HCT116 (cell line): ENCODE data around the gene ATOH8. TPM values are rescaled to one million over a fixed set of nuclear protein-coding genes. Genes with fewer than 3 reads are reported as not detected.

ENCODE experiments used
- ATAC-seq: fragments of 200-7000 bp; cut with Tn5 transposase; 2 replicates; pipeline ENCODE4 v1.9.1; 2020; ENCODE audit warnings: mild to moderate bottlenecking, moderate library complexity
- BruUV-seq: library from RNA; stranded (reverse); fragments of 400-500 nt; replicated peaks from 2 replicates; lab custom pipeline; 2021; lab: Mats Ljungman, UMichigan
- CTCF ChIA-PET: fragments of 300-600 bp; sonication (Branson Sonifier 250); formaldehyde crosslinking; loops from one replicate; lab custom pipeline; 2021; ENCODE audit warnings: antibody characterized with exemption; lab: Charles Lee
- POLR2A ChIA-PET: fragments of 300-600, 350-600 bp; sonication (Branson Sonifier 250); formaldehyde crosslinking; loops from one replicate; lab custom pipeline; 2021; ENCODE audit warnings: antibody characterized with exemption; lab: Charles Lee
- RAD21 ChIA-PET, 2 experiments: fragments of 300-600 bp; sonication (Branson Sonifier 250); formaldehyde crosslinking; loops; one replicate each; lab custom pipeline; 2023; ENCODE audit warnings: low total read pairs in 2 of 2; ENCODE audit not compliant: uncharacterized antibody in 2 of 2, unreplicated experiment in 2 of 2, low non-redundant PET in 1 of 2; lab: Charles Lee
- DNase-seq: peaks from one replicate; pipeline ENCODE4 v3.0.0-alpha.2; 2010; ENCODE audit warnings: low read depth, low spot score
- H2AFZ ChIP-seq: fragments of 200-600 bp; shearing (Covaris generic), sonication (generic); 2 replicates; pipeline ENCODE4 v1.6.1; 2017; ENCODE audit warnings: low read depth, mixed run types, mixed read lengths, antibody characterized with exemption, low read length; ENCODE audit not compliant: poor library complexity, severe bottlenecking
- H3K27ac ChIP-seq: 2 replicates; pipeline ENCODE4 v1.5.1; 2012; ENCODE audit warnings: low read depth, low read length
- H3K27me3 ChIP-seq: fragments of 200-600 bp; sonication (generic); 2 replicates; pipeline ENCODE4 v1.6.1; 2016; ENCODE audit warnings: mixed run types, low read length, mixed read lengths; ENCODE audit not compliant: insufficient read depth
- H3K36me3 ChIP-seq, 2 experiments: fragments of 200-500 bp in 1 of 2; fragments of 200-600 bp in 1 of 2; sonication (Bioruptor generic) in 1 of 2; sonication (generic) in 1 of 2; 2 replicates each; pipeline versions ENCODE4 v1.5.1 to v1.6.1; 2014 to 2016; ENCODE audit warnings: low read length in 2 of 2, inconsistent platforms in 1 of 2, mixed read lengths in 1 of 2, mixed run types in 1 of 2; ENCODE audit not compliant: insufficient read depth in 2 of 2, control insufficient read depth in 1 of 2
- H3K4me1 ChIP-seq, 2 experiments: fragments of 200-600 bp in 1 of 2; sonication (generic) in 1 of 2; 2 replicates each; pipeline versions ENCODE4 v1.5.1 to v1.6.1; 2012 to 2017; ENCODE audit warnings: low read length in 2 of 2, inconsistent platforms in 1 of 2, mild to moderate bottlenecking in 1 of 2, mixed read lengths in 1 of 2, mixed run types in 1 of 2, moderate library complexity in 1 of 2; ENCODE audit not compliant: insufficient read depth in 2 of 2, control insufficient read depth in 1 of 2
- H3K4me2 ChIP-seq: fragments of 200-600 bp; sonication (generic); 2 replicates; pipeline ENCODE4 v1.6.1; 2017; ENCODE audit warnings: mixed run types, low read length, mixed read lengths
- H3K4me3 ChIP-seq, 2 experiments: fragments of 200-600 bp in 1 of 2; sonication (generic) in 1 of 2; replicated peaks in 1 of 2; 2 replicates each; pipeline ENCODE4 v1.5.1; 2011 to 2016; ENCODE audit warnings: low read length in 2 of 2, control low read depth in 1 of 2, low read depth in 1 of 2, mild to moderate bottlenecking in 1 of 2, mixed read lengths in 1 of 2, mixed run types in 1 of 2
- H3K79me2 ChIP-seq: fragments of 200-600 bp; sonication (generic); 2 replicates; pipeline ENCODE4 v1.6.1; 2017; ENCODE audit warnings: mild to moderate bottlenecking, mixed run types, low read length, moderate library complexity, mixed read lengths; ENCODE audit not compliant: insufficient read depth
- H3K9ac ChIP-seq: fragments of 200-600 bp; sonication (generic); 2 replicates; pipeline ENCODE4 v1.6.1; 2016; ENCODE audit warnings: low read length, mixed read lengths
- H3K9me2 ChIP-seq: fragments of 200-600 bp; sonication (generic), shearing (Covaris generic); 2 replicates; pipeline ENCODE4 v1.6.1; 2017; ENCODE audit warnings: mixed run types, mild to moderate bottlenecking, moderate library complexity; ENCODE audit not compliant: insufficient read depth
- H3K9me3 ChIP-seq, 2 experiments: fragments of 200-500 bp in 1 of 2; fragments of 200-600 bp in 1 of 2; sonication (Bioruptor generic) in 1 of 2; sonication (generic) in 1 of 2; 2 replicates each; pipeline ENCODE4 v1.6.1; 2014 to 2017; ENCODE audit warnings: low read length in 2 of 2, mixed read lengths in 2 of 2, inconsistent platforms in 1 of 2, low read depth in 1 of 2, mild to moderate bottlenecking in 1 of 2, mixed run types in 1 of 2, moderate library complexity in 1 of 2; ENCODE audit not compliant: control insufficient read depth in 1 of 2, insufficient read depth in 1 of 2
- H4K20me1 ChIP-seq: fragments of 200-600 bp; sonication (generic), shearing (Covaris generic); 2 replicates; pipeline ENCODE4 v1.6.1; 2017; ENCODE audit warnings: mixed run types, mild to moderate bottlenecking, moderate library complexity; ENCODE audit not compliant: insufficient read depth
- ATF3 ChIP-seq: IDR thresholded peaks from 2 replicates; pipeline ENCODE4 v1.6.1; 2012
- CBX3 ChIP-seq: IDR thresholded peaks from 2 replicates; pipeline ENCODE4 v1.6.1; 2012; ENCODE audit warnings: low read depth
- EGR1 ChIP-seq: IDR thresholded peaks from 2 replicates; pipeline ENCODE4 v1.6.1; 2012; ENCODE audit warnings: low read depth
- ELF1 ChIP-seq: IDR thresholded peaks from 2 replicates; pipeline ENCODE4 v1.6.1; 2012; ENCODE audit warnings: low read depth, borderline replicate concordance
- EZH2phosphoT487 ChIP-seq: fragments of 200-600 bp; IDR thresholded peaks from 2 replicates; pipeline ENCODE4 v1.6.1; 2018; ENCODE audit warnings: antibody characterized with exemption, borderline replicate concordance
- FOSL1 ChIP-seq: IDR thresholded peaks from 2 replicates; pipeline ENCODE4 v1.6.1; 2012; ENCODE audit warnings: low read depth
- JUND ChIP-seq: IDR thresholded peaks from 2 replicates; pipeline ENCODE4 v1.6.1; 2012
- RAD21 ChIP-seq: IDR thresholded peaks from 2 replicates; pipeline ENCODE4 v1.6.1; 2012; ENCODE audit warnings: low read depth, mild to moderate bottlenecking
- REST ChIP-seq: IDR thresholded peaks from 2 replicates; pipeline ENCODE4 v1.6.1; 2012; ENCODE audit warnings: low read depth
- SIN3A ChIP-seq: IDR thresholded peaks from 2 replicates; pipeline ENCODE4 v1.6.1; 2012; ENCODE audit warnings: low read depth
- TCF7L2 ChIP-seq: IDR thresholded peaks from 2 replicates; pipeline ENCODE4 v1.7.0; 2011; ENCODE audit warnings: borderline replicate concordance, inconsistent platforms; ENCODE audit not compliant: insufficient read depth, insufficient read length; ENCODE audit errors: extremely low read depth
- YY1 ChIP-seq: IDR thresholded peaks from 2 replicates; pipeline ENCODE4 v1.6.1; 2011; ENCODE audit warnings: low read length, low read depth, moderate library complexity, mild to moderate bottlenecking; ENCODE audit not compliant: insufficient replicate concordance; ENCODE audit errors: extremely low read depth
- ZNF274 ChIP-seq: fragments of 200-500 bp; sonication (Bioruptor generic); IDR thresholded peaks from 2 replicates; pipeline ENCODE4 v1.6.1; 2014; ENCODE audit warnings: mild to moderate bottlenecking, low read depth, low read length, inconsistent platforms
- intact Hi-C: fragments of 100-400 bp; cut with micrococcal nuclease; formaldehyde crosslinking; loops from 2 replicates; pipeline ENCODE4 v1.10.0; 2022
- total RNA-seq: library from RNA; stranded (reverse); gene quantifications from one replicate; pipeline ENCODE4 v1.2.1, GENCODE V29; 2021; ENCODE audit not compliant: unreplicated experiment

Gene ATOH8
- total RNA-seq, 1 experiment from 2014 or later, result 0.74 TPM

- TF ChIP-seq EGR1, result peak; percentile 89
- TF ChIP-seq ATF3, result peak; percentile 96
- no peak for TF ChIP-seq YY1
- TF ChIP-seq ELF1, result no peak
Measured at GRCh38 chr2:85705680-85706039, 48.1 kb upstream of the ATOH8 start (continued).

- RAD21 ChIA-PET, result no interaction called here
- intact Hi-C loops, result no loop called here
- Histone ChIP-seq H3K4me3 (no peak overlapping the region), H3K27ac (no peak overlapping the region), H4K20me1 (no peaks in the 10 kb centered on the region), H3K79me2 (no peaks in the 10 kb centered on the region), H3K4me2 (no peak overlapping the region)
- no peak for DNase-seq
- TF ChIP-seq TCF7L2, result no peak
- TF ChIP-seq, all 23 proteins: peak for 0
- no peaks in the 10 kb centered on the region for H3K9me2 ChIP-seq
- H3K36me3 ChIP-seq, result no peaks in the 10 kb centered on the region
- no peak overlapping the region for H3K9ac ChIP-seq
- H3K27me3 ChIP-seq, result no peaks in the 10 kb centered on the region
- CTCF ChIA-PET, result interaction anchor here (1.2 to 4.6 kb wide), 5 partner anchors 20 to 121 kb away, joined by 3 to 33 read pairs (median 7); no protein-coding TSS in a partner anchor
- no peak for ATAC-seq
- POLR2A ChIA-PET, result no interaction called here
- BruUV-seq, result no TSS peak
- H3K4me1 ChIP-seq, result peaks cover 17 to 38% of the 10 kb centered on the region in 2 experiments
- H3K9me3 ChIP-seq, result no peaks in the 10 kb centered on the region
- no peak overlapping the region for H2AFZ ChIP-seq
Measured at GRCh38 chr2:85706063-85706462, 47.7 kb upstream of the ATOH8 start.

DNA sequence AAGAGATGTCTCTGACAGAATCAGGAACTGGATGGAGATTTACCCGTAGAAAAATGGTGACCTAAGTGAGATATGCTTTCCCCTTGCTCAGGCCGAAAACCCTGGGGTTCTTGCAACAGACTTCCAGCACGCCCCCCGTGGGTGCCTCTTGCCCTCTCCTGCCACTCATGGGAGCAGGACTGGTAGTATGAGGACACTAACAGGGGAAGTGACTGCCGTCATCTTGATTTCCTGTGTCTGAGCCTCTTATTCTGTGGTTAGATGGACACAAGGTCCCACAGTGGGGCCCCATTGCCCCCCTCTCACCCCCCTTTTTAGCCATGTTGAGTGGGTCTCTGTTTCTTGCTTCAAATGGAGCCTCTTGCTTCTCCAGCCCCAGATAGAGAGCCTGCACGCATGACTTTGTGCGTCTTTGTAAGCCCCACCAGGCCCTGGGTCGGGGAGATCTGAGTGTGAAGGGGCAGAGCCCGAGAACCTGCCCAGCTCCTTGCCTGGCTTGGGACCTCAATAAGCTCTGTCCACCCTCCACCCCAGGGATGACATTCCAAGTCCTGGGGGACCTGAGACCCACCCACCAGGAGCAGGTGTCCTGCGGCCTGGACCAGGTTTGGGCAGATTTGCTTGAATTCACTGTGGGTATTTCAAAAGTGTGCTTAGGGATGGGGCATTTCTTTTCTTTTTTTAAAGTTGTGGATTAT is 47.0 kb upstream of the ATOH8 start:
- Histone ChIP-seq H3K36me3 (no peaks in the 10 kb centered on the region), H4K20me1 (no peaks in the 10 kb centered on the region), H3K79me2 (no peaks in the 10 kb centered on the region), H3K9me3 (no peaks in the 10 kb centered on the region), H2AFZ (peak overlapping the region; percentile 59), H3K9me2 (no peaks in the 10 kb centered on the region), H3K27ac (no peak overlapping the region), H3K27me3 (no peaks in the 10 kb centered on the region), H3K9ac (no peak overlapping the region), H3K4me3 (no peak overlapping the region), H3K4me1 (peaks cover 13 to 31% of the 10 kb centered on the region in 2 experiments), H3K4me2 (peak overlapping the region; percentile 66)
- CTCF ChIA-PET, result interaction anchor here (0.6 to 4.6 kb wide), 8 partner anchors 18 to 121 kb away, joined by 3 to 33 read pairs (median 4); no protein-coding TSS in a partner anchor
- intact Hi-C loops, result loop anchor here (1.0 kb wide), 2 partner anchors 27 to 69 kb away; no protein-coding TSS in a partner anchor
- DNase-seq (no peak), ATAC-seq (peak; percentile 48)
- RAD21 ChIA-PET, result no interaction called here
- BruUV-seq, result no TSS peak
- POLR2A ChIA-PET, result interaction anchor here (0.7 kb wide), 1 partner anchor 25 kb away, joined by 3 read pairs; no protein-coding TSS in a partner anchor
- no peak for TF ChIP-seq YY1
- no peak for TF ChIP-seq SIN3A
- no peak for TF ChIP-seq ELF1
- no peak for TF ChIP-seq JUND
- TF ChIP-seq REST, result no peak
- TF ChIP-seq RAD21, result no peak
- no peak for TF ChIP-seq FOSL1
- no peak for TF ChIP-seq EGR1
- no peak for TF ChIP-seq CBX3
- no peak for TF ChIP-seq EZH2phosphoT487
- no peak for TF ChIP-seq ZNF274
